Endothelial cell of umbilical vein (primary cell): Measurements from ENCODE around the gene SLC22A17. TPM values are rescaled to one million over a fixed set of nuclear protein-coding genes. Genes with fewer than 3 reads are reported as not detected.
A peak's percentile ranks its signal among the peaks of the same experiment; 100 is the strongest.

Source experiments
- BruUV-seq: library from RNA; stranded (reverse); fragments of 400-500 nt; replicated peaks from 2 replicates; lab custom pipeline; 2021; lab: Mats Ljungman, UMichigan
- CTCF ChIA-PET: fragments of 300-600, 350-600 bp; sonication (Branson Sonifier 250); formaldehyde crosslinking; loops from one replicate; lab custom pipeline; 2021; ENCODE audit warnings: antibody characterized with exemption, inconsistent platforms; lab: Charles Lee
- POLR2A ChIA-PET: fragments of 300-600, 350-600 bp; sonication (Branson Sonifier 250); formaldehyde crosslinking; loops from one replicate; lab custom pipeline; 2021; ENCODE audit warnings: antibody characterized with exemption, inconsistent platforms; lab: Charles Lee
- DNase-seq: peaks from one replicate; pipeline ENCODE4 v3.0.0-alpha.2; 2011; ENCODE audit warnings: low read depth, low spot score
- FAIRE-seq: peaks from 2 replicates; lab custom pipeline; 2011; peaks lifted over from hg19 to GRCh38; lab: Jason Lieb, UNC
- H2AFZ ChIP-seq: 2 replicates; pipeline ENCODE4 v1.6.0; 2012; ENCODE audit warnings: low read depth, low read length, control low read depth, inconsistent platforms
- H3K27ac ChIP-seq: 2 replicates; pipeline ENCODE4 v1.5.1; 2011; ENCODE audit warnings: low read depth, mild to moderate bottlenecking, control low read depth, low read length, moderate library complexity; ENCODE audit not compliant: insufficient read depth
- H3K27me3 ChIP-seq, 2 experiments: 2 replicates each; pipeline versions ENCODE4 v1.6.0 to v1.6.1; 2011; ENCODE audit warnings: low read length in 2 of 2, mixed read lengths in 1 of 2; ENCODE audit not compliant: control insufficient read depth in 2 of 2, insufficient read depth in 2 of 2
- H3K36me3 ChIP-seq, 2 experiments: 2 replicates in 1 of 2; 3 replicates in 1 of 2; pipeline ENCODE4 v1.5.1; 2011; ENCODE audit warnings: low read length in 2 of 2, mild to moderate bottlenecking in 1 of 2, moderate library complexity in 1 of 2; ENCODE audit not compliant: control insufficient read depth in 2 of 2, insufficient read depth in 2 of 2; ENCODE audit errors: extremely low read depth in 1 of 2
- H3K4me1 ChIP-seq: 3 replicates; pipeline ENCODE4 v1.5.1; 2011; ENCODE audit warnings: mild to moderate bottlenecking, low read length; ENCODE audit not compliant: control insufficient read depth, insufficient read depth; ENCODE audit errors: extremely low read depth
- H3K4me2 ChIP-seq: 2 replicates; pipeline ENCODE4 v1.6.1; 2011; ENCODE audit warnings: low read length, control low read depth, mixed read lengths; ENCODE audit not compliant: insufficient read depth
- H3K4me3 ChIP-seq, 3 experiments: fragments of 200-600 bp in 1 of 3; sonication (generic), shearing (Covaris generic) in 1 of 3; replicated peaks in 1 of 3; 2 replicates each; pipeline ENCODE4 v1.5.1; 2011 to 2016; ENCODE audit warnings: control low read depth in 3 of 3, low read length in 3 of 3, mild to moderate bottlenecking in 2 of 3, inconsistent platforms in 1 of 3, low read depth in 1 of 3, moderate library complexity in 1 of 3; ENCODE audit not compliant: insufficient read depth in 1 of 3
- H3K79me2 ChIP-seq: 2 replicates; pipeline ENCODE4 v1.6.0; 2012; ENCODE audit warnings: low read length, inconsistent platforms; ENCODE audit not compliant: control insufficient read depth, insufficient read depth
- H3K9ac ChIP-seq: replicated peaks from 2 replicates; pipeline ENCODE3; 2011; ENCODE audit warnings: low read length, control low read depth; ENCODE audit not compliant: insufficient read depth; ENCODE audit errors: extremely low read depth
- H3K9me1 ChIP-seq: replicated peaks from 3 replicates; pipeline ENCODE4 v1.6.0; 2011; ENCODE audit warnings: mild to moderate bottlenecking, low read length; ENCODE audit not compliant: control insufficient read depth, insufficient read depth; ENCODE audit errors: extremely low read depth
- H3K9me3 ChIP-seq: replicated peaks from 2 replicates; pipeline ENCODE4 v1.5.1; 2012; ENCODE audit warnings: low read length, inconsistent platforms; ENCODE audit not compliant: control insufficient read depth, insufficient read depth
- H4K20me1 ChIP-seq: replicated peaks from 2 replicates; pipeline ENCODE3; 2011; ENCODE audit warnings: mild to moderate bottlenecking, low read length; ENCODE audit not compliant: control insufficient read depth, insufficient read depth; ENCODE audit errors: extremely low read depth
- CTCF ChIP-seq, 2 donors: IDR thresholded peaks; 1 replicate in 1 of 2; 2 replicates in 1 of 2; pipeline ENCODE4 v1.5.1; 2011; ENCODE audit warnings: low read length in 2 of 2, mild to moderate bottlenecking in 2 of 2, moderate library complexity in 2 of 2, control low read depth in 1 of 2, inconsistent platforms in 1 of 2, low read depth in 1 of 2; ENCODE audit not compliant: insufficient read depth in 1 of 2; ENCODE audit errors: extremely low read depth in 1 of 2
- EZH2 ChIP-seq: IDR thresholded peaks from 2 replicates; pipeline ENCODE4 v1.6.1; 2012; ENCODE audit warnings: borderline replicate concordance, low read depth, mild to moderate bottlenecking, moderate library complexity, low read length, inconsistent platforms; ENCODE audit not compliant: severe bottlenecking
- FOS ChIP-seq: IDR thresholded peaks from 2 replicates; pipeline ENCODE4 v1.6.1; 2011; ENCODE audit warnings: mild to moderate bottlenecking, low read length, moderate library complexity, borderline replicate concordance; ENCODE audit not compliant: insufficient read depth
- GATA2 ChIP-seq: IDR thresholded peaks from 2 replicates; pipeline ENCODE4 v1.7.0; 2011; ENCODE audit warnings: low read depth, mild to moderate bottlenecking, moderate library complexity, mixed read lengths, low read length; ENCODE audit not compliant: insufficient read length, insufficient read depth
- JUN ChIP-seq: IDR thresholded peaks from 2 replicates; pipeline ENCODE4 v1.6.1; 2011; ENCODE audit warnings: borderline replicate concordance, low read depth; ENCODE audit not compliant: insufficient read length, insufficient read depth
- MAX ChIP-seq: IDR thresholded peaks from 2 replicates; pipeline ENCODE4 v1.6.1; 2011; ENCODE audit not compliant: insufficient read depth, insufficient read length
- MYC ChIP-seq: IDR thresholded peaks from one replicate; pipeline ENCODE4 v1.6.1; 2011; ENCODE audit warnings: mild to moderate bottlenecking, low read depth, low read length
- POLR2A ChIP-seq: IDR thresholded peaks from 2 replicates; pipeline ENCODE4 v1.6.1; 2012; ENCODE audit warnings: low read depth, mild to moderate bottlenecking, control low read depth, low read length
- POLR2AphosphoS5 ChIP-seq: IDR thresholded peaks from 2 replicates; pipeline ENCODE4 v1.6.1; 2012; ENCODE audit warnings: low read depth, mild to moderate bottlenecking, control low read depth, low read length, moderate library complexity; ENCODE audit not compliant: insufficient read depth
- dilution Hi-C: fragments of 300-500 bp; cut with MboI; formaldehyde crosslinking; loops from one replicate; pipeline ENCODE4 v1.15.0; 2019; ENCODE audit warnings: low sequenced_read_pairs; ENCODE audit not compliant: extremely low pct_ligation_motif_present
- intact Hi-C: fragments of 100-400 bp; cut with micrococcal nuclease; formaldehyde crosslinking; loops from one replicate; pipeline ENCODE4 v1.10.0; 2022
- polyA plus RNA-seq, 4 experiments: library from polyadenylated mRNA; depleted of rRNA in 3 of 4; stranded (reverse) in 3 of 4; unstranded in 1 of 4; fragments of >200 nt; gene quantifications; 2 replicates each; pipeline versions ENCODE4 v1.2.1 to v1.2.3, GENCODE V29; 2011 to 2012; ENCODE audit warnings: missing spikeins in 1 of 4
- total RNA-seq: library from RNA; stranded (reverse); gene quantifications from 2 replicates; pipeline ENCODE4 v1.2.3, GENCODE V29; 2021

Gene SLC22A17
- total and polyA plus RNA-seq, 2 donors (not counting 3 experiments of a cell fraction or from before 2014, with no cell fraction given): 2.9 to 4.6 TPM

GRCh38 chr14:23307687-23308644, 44.7 kb downstream of the SLC22A17 start:
- Histone ChIP-seq H3K9me1 (no peaks in the 10 kb centered on the region), H3K4me1 (peaks cover 25% of the 10 kb centered on the region), H3K9me3 (no peaks in the 10 kb centered on the region), H3K36me3 (peaks cover 0 to 12% of the 10 kb centered on the region in 2 experiments), H3K9ac (peak overlapping the region; percentile 85), H2AFZ (no peak overlapping the region), H4K20me1 (no peaks in the 10 kb centered on the region), H3K79me2 (peaks cover 48% of the 10 kb centered on the region), H3K4me2 (peak overlapping the region; percentile 88), H3K27me3 (no peaks in the 10 kb centered on the region), H3K27ac (peak overlapping the region; percentile 78), H3K4me3 (peak overlapping the region in 2 of 3 experiments; percentile 89 to 92)
- POLR2A ChIA-PET: interaction anchor here (1.0 to 1.2 kb wide), 2 partner anchors 13 to 16 kb away, joined by 3 to 6 read pairs; partner anchors contain the start of gene PABPN1
- TF ChIP-seq CTCF (IDR thresholded peaks at IDR 0.05; ENCODE audit: extremely low read depth in 1 of 2, insufficient read depth in 1 of 2, low read depth in 1 of 2, low read length in 2 of 2) (no peak), MAX (no peak), POLR2AphosphoS5 (no peak), POLR2A (no peak), JUN (no peak), MYC (no peak), GATA2 (no peak), FOS (no peak), EZH2 (no peak)
- CTCF ChIA-PET: interaction anchor here (1.0 to 3.2 kb wide), 2 partner anchors 14 to 19 kb away, joined by 3 to 17 read pairs; partner anchors contain the start of gene PABPN1
- DNase-seq: no peak
- intact Hi-C loops: no loop called here
- FAIRE-seq: no peak
- dilution Hi-C loops: no loop called here
- no TSS peak for BruUV-seq
